ENCODE data around the gene RPL7A. TPM values are rescaled to one million over a fixed set of nuclear protein-coding genes. Genes with fewer than 3 reads are reported as not detected.

Gene RPL7A
- total and polyA plus RNA-seq, 2 of the 13 experiments (the other 11 are each of a cell fraction or from before 2014, with no cell fraction given), result 2,401 to 2,938 TPM

DNA sequence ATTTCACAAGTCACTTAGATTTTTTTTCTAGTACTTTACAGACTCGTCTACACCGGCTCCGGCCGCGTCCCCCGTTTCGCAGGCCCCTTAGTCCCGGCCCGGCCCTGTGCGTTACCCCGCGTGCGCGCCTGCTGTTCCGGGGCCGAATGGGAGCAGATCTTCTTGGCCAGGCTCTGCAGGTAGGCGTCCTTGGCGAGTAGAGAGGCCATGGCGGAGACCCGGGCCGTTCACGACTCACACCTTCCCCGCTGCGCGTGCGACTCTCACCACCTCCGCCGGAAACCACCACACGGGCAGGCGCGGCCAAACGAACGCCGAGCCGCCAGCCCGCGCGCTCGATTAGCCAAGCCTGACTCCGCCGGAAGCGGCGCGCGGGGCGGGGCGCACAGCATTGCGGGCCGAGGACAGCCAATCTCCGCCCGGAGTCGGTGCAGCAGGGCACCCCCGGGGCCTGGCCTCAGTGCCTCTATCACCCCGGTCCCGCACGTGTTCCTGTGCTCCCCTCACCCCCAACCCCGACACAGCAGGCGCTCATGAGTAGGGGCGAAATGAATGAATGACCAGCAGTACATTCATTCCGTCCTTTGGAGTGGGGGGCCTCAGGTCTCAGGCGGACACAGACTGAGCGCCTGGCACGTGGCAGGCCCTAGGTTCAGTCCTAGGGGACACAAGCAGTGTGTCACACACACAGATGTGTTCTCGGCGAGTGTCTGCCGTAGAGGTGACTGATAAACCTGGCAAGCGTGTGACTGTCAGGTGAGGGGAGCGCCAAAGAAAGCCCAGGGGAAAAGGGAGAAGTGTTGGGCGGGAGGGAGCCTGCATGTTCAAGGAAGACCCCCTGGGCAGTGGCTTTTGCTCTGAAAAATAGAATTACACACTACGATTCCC, 11.8 kb upstream of the RPL7A start, which contains the start of gene SURF6 (continued):
- no peak for TF ChIP-seq ZNF577 (CRISPR knock-in tag; IDR thresholded peaks at IDR 0.05; ENCODE audit: borderline replicate concordance, low read depth)
- TF ChIP-seq TMF1 (CRISPR knock-in tag; IDR thresholded peaks at IDR 0.05; ENCODE audit: low read depth), result peak; percentile 96
- peak; percentile 82 for TF ChIP-seq ZFP37 (CRISPR knock-in tag; IDR thresholded peaks at IDR 0.05; ENCODE audit: borderline replicate concordance)
- TF ChIP-seq, protein P1, sequence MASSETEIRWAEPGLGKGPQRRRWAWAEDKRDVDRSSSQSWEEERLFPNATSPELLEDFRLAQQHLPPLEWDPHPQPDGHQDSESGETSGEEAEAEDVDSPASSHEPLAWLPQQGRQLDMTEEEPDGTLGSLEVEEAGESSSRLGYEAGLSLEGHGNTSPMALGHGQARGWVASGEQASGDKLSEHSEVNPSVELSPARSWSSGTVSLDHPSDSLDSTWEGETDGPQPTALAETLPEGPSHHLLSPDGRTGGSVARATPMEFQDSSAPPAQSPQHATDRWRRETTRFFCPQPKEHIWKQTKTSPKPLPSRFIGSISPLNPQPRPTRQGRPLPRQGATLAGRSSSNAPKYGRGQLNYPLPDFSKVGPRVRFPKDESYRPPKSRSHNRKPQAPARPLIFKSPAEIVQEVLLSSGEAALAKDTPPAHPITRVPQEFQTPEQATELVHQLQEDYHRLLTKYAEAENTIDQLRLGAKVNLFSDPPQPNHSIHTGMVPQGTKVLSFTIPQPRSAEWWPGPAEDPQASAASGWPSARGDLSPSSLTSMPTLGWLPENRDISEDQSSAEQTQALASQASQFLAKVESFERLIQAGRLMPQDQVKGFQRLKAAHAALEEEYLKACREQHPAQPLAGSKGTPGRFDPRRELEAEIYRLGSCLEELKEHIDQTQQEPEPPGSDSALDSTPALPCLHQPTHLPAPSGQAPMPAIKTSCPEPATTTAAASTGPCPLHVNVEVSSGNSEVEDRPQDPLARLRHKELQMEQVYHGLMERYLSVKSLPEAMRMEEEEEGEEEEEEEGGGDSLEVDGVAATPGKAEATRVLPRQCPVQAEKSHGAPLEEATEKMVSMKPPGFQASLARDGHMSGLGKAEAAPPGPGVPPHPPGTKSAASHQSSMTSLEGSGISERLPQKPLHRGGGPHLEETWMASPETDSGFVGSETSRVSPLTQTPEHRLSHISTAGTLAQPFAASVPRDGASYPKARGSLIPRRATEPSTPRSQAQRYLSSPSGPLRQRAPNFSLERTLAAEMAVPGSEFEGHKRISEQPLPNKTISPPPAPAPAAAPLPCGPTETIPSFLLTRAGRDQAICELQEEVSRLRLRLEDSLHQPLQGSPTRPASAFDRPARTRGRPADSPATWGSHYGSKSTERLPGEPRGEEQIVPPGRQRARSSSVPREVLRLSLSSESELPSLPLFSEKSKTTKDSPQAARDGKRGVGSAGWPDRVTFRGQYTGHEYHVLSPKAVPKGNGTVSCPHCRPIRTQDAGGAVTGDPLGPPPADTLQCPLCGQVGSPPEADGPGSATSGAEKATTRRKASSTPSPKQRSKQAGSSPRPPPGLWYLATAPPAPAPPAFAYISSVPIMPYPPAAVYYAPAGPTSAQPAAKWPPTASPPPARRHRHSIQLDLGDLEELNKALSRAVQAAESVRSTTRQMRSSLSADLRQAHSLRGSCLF (CRISPR knock-in tag; IDR thresholded peaks at IDR 0.05; ENCODE audit: borderline replicate concordance), result no peak
- TF ChIP-seq ZNF781 (CRISPR knock-in tag; IDR thresholded peaks at IDR 0.05; ENCODE audit: borderline replicate concordance, not compliant biosample characterization), result peak; percentile 85
- TF ChIP-seq MTA1 (CRISPR knock-in tag; IDR thresholded peaks at IDR 0.05; ENCODE audit: borderline replicate concordance), result peak; percentile 66; the same call in 1 of the 2 replicates
- no peak for TF ChIP-seq PRPF4 (IDR thresholded peaks at IDR 0.05; ENCODE audit: low read depth, low read length, poor library complexity, severe bottlenecking)
- TF ChIP-seq, protein P2, sequence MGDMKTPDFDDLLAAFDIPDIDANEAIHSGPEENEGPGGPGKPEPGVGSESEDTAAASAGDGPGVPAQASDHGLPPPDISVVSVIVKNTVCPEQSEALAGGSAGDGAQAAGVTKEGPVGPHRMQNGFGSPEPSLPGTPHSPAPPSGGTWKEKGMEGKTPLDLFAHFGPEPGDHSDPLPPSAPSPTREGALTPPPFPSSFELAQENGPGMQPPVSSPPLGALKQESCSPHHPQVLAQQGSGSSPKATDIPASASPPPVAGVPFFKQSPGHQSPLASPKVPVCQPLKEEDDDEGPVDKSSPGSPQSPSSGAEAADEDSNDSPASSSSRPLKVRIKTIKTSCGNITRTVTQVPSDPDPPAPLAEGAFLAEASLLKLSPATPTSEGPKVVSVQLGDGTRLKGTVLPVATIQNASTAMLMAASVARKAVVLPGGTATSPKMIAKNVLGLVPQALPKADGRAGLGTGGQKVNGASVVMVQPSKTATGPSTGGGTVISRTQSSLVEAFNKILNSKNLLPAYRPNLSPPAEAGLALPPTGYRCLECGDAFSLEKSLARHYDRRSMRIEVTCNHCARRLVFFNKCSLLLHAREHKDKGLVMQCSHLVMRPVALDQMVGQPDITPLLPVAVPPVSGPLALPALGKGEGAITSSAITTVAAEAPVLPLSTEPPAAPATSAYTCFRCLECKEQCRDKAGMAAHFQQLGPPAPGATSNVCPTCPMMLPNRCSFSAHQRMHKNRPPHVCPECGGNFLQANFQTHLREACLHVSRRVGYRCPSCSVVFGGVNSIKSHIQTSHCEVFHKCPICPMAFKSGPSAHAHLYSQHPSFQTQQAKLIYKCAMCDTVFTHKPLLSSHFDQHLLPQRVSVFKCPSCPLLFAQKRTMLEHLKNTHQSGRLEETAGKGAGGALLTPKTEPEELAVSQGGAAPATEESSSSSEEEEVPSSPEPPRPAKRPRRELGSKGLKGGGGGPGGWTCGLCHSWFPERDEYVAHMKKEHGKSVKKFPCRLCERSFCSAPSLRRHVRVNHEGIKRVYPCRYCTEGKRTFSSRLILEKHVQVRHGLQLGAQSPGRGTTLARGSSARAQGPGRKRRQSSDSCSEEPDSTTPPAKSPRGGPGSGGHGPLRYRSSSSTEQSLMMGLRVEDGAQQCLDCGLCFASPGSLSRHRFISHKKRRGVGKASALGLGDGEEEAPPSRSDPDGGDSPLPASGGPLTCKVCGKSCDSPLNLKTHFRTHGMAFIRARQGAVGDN (CRISPR knock-in tag; IDR thresholded peaks at IDR 0.05), result peak; percentile 98
- TF ChIP-seq ARNTL (CRISPR knock-in tag; IDR thresholded peaks at IDR 0.05), result peak; percentile 86
- TF ChIP-seq ZNF33A (CRISPR knock-in tag; IDR thresholded peaks at IDR 0.05; ENCODE audit: borderline replicate concordance), result no peak
- TF ChIP-seq SRY (CRISPR knock-in tag; IDR thresholded peaks at IDR 0.05), result peak; percentile 28
- peak; percentile 73; the same call in 1 of the 2 replicates for TF ChIP-seq ZNF367 (CRISPR knock-in tag; IDR thresholded peaks at IDR 0.05; ENCODE audit: borderline replicate concordance)
- TF ChIP-seq, protein P3, sequence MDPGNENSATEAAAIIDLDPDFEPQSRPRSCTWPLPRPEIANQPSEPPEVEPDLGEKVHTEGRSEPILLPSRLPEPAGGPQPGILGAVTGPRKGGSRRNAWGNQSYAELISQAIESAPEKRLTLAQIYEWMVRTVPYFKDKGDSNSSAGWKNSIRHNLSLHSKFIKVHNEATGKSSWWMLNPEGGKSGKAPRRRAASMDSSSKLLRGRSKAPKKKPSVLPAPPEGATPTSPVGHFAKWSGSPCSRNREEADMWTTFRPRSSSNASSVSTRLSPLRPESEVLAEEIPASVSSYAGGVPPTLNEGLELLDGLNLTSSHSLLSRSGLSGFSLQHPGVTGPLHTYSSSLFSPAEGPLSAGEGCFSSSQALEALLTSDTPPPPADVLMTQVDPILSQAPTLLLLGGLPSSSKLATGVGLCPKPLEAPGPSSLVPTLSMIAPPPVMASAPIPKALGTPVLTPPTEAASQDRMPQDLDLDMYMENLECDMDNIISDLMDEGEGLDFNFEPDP (CRISPR knock-in tag; conservative IDR thresholded peaks at IDR 0.05), result no peak
- TF ChIP-seq NONO (IDR thresholded peaks at IDR 0.05), result no peak
- TF ChIP-seq NONO (CRISPR knock-in tag; conservative IDR thresholded peaks at IDR 0.05), result peak; percentile 99
- TF ChIP-seq HNRNPK (IDR thresholded peaks at IDR 0.05; ENCODE audit: low read depth, low read length, poor library complexity, severe bottlenecking), result peak; percentile 74

Measured in HepG2 (cell line).